T-cell (primary cell): Measurements from ENCODE around the gene FLT4. TPM values are rescaled to one million over a fixed set of nuclear protein-coding genes. Genes with fewer than 3 reads are reported as not detected.

Experiments
- ATAC-seq, 4 experiments: fragments of 200-7000 bp in 3 of 4; fragments of 150-1000 bp in 1 of 4; cut with Tn5 transposase; replicated peaks in 1 of 4; 1 replicate in 3 of 4; 2 replicates in 1 of 4; pipeline ENCODE4 v1.10.0; 2021; ENCODE audit warnings: moderate library complexity in 3 of 4, mild to moderate bottlenecking in 2 of 4, moderate number of reproducible peaks in 1 of 4
- CTCF ChIA-PET, 2 donors: fragments of 300-600 bp; sonication (Branson Sonifier 250); formaldehyde crosslinking; loops; one replicate each; lab custom pipeline; 2022; ENCODE audit warnings: antibody characterized with exemption in 2 of 2; lab: Charles Lee
- POLR2A ChIA-PET, 2 donors: fragments of 300-600 bp; sonication (Branson Sonifier 250); formaldehyde crosslinking; loops; one replicate each; lab custom pipeline; 2022; ENCODE audit warnings: antibody characterized with exemption in 2 of 2; lab: Charles Lee
- DNase-seq, 35 experiments: peaks; one replicate each; pipeline versions ENCODE4 v3.0.0 to v3.0.0-alpha.2; 2013 to 2023
- H3K27ac ChIP-seq: one replicate; pipeline ENCODE4 v1.5.1; 2013; ENCODE audit warnings: low read length
- H3K27me3 ChIP-seq, 2 experiments: replicated peaks in 1 of 2; 1 replicate in 1 of 2; 2 replicates in 1 of 2; pipeline versions ENCODE4 v1.6.1 to v1.7.0; 2013; ENCODE audit warnings: low read length in 1 of 2, mixed read lengths in 1 of 2; ENCODE audit not compliant: control insufficient read depth in 2 of 2, insufficient read depth in 2 of 2; ENCODE audit errors: extremely low read depth in 1 of 2
- H3K36me3 ChIP-seq, 2 donors: 1 replicate in 1 of 2; 2 replicates in 1 of 2; pipeline versions ENCODE4 v1.6.1 to v1.7.0; 2013; ENCODE audit warnings: low read length in 1 of 2; ENCODE audit not compliant: control insufficient read depth in 2 of 2, insufficient read depth in 1 of 2; ENCODE audit errors: extremely low read depth in 1 of 2
- H3K4me1 ChIP-seq, 2 experiments: 1 replicate in 1 of 2; 2 replicates in 1 of 2; pipeline versions ENCODE4 v1.6.1 to v1.7.0; 2013; ENCODE audit warnings: low read length in 2 of 2, mixed read lengths in 1 of 2; ENCODE audit not compliant: insufficient read depth in 2 of 2, control insufficient read depth in 1 of 2; ENCODE audit errors: extremely low read depth in 1 of 2
- H3K4me3 ChIP-seq, 2 donors: 1 replicate in 1 of 2; 2 replicates in 1 of 2; pipeline versions ENCODE4 v1.5.1 to v1.7.0; 2013; ENCODE audit warnings: mild to moderate bottlenecking in 2 of 2, low read length in 1 of 2, moderate library complexity in 1 of 2; ENCODE audit not compliant: control insufficient read depth in 1 of 2; ENCODE audit errors: extremely low read depth in 1 of 2
- H3K9me3 ChIP-seq: 2 replicates; pipeline ENCODE4 v1.7.0; 2013
- H3K27ac Mint-ChIP-seq, 2 donors: one replicate each; pipeline ENCODE4 v1.8.0; 2020 to 2021; ENCODE audit warnings: mild to moderate bottlenecking in 2 of 2, mixed read lengths in 2 of 2
- H3K27me3 Mint-ChIP-seq, 2 donors: one replicate each; pipeline ENCODE4 v1.8.0; 2021 to 2022; ENCODE audit warnings: mixed read lengths in 2 of 2
- H3K36me3 Mint-ChIP-seq: one replicate; pipeline ENCODE4 v1.8.0; 2021; ENCODE audit warnings: mixed read lengths
- H3K4me1 Mint-ChIP-seq, 3 donors: one replicate each; pipeline ENCODE4 v1.8.0; 2020 to 2022; ENCODE audit warnings: mixed read lengths in 3 of 3, mild to moderate bottlenecking in 1 of 3
- H3K4me3 Mint-ChIP-seq, 3 donors: one replicate each; pipeline ENCODE4 v1.8.0; 2020 to 2022; ENCODE audit warnings: mild to moderate bottlenecking in 3 of 3, mixed read lengths in 3 of 3, moderate library complexity in 3 of 3
- H3K9me3 Mint-ChIP-seq, 3 donors: one replicate each; pipeline ENCODE4 v1.8.0; 2020 to 2022; ENCODE audit warnings: mixed read lengths in 3 of 3
- WGBS: methylation state at CpG from one replicate; pipeline ENCODE4 v1.1.5; 2013; ENCODE audit warnings: missing lambda C conversion rate; ENCODE audit not compliant: insufficient coverage; 5-methylcytosine and 5-hydroxymethylcytosine counted together
- total RNA-seq, 35 experiments: library from RNA in 6 of 35; stranded (reverse) in 6 of 35; fragments of 120-200 nt in 1 of 35; gene quantifications; one replicate each; pipeline versions ENCODE4 v1.2.1 to v1.2.4 and lab custom pipeline; 2013 to 2026

FLT4 gene
- total RNA-seq, 5 donors from 2014 or later (not counting 1 experiment from before 2014, with no cell fraction given): 5.0 to 11.6 (median 8.6) TPM

DNA sequence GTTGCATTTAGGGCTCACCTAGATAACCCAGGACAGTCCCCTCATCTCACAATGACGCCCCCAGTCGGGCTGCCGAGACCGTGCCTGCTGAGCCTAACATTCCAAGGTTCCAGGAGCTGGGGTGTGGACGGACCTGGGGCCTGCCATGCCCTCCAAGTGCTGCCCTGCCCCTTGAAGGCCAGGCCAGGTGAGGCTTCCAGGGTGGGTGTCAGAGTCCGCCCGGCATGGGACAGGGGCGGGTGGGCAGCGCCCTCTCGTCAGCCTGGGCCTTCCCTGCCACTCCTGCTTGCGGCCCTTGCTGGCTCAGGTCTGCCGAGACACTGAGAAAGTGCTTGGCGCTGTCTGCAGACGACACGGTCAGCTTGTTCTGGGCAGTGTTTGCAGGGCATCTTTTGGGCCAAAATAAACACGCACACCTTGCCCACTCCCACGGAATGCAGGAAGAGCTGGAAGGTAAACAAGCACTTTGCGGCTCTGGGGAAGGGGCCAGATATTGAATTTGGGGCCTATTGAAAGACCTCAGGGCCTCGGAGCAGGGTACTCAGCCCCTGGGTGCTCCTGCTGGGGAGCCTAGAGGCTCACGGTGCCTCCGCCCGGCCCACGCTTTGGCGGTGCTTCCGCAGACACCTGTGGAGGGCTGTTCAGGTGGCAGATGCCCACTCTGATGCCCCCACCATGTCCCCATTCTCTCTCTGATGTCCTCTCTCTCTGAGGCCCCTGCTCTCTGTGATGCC is 53.9 kb downstream of the FLT4 start:
- peaks cover 5% of the 10 kb centered on the region in 2 experiments for H3K4me1 ChIP-seq
- DNase-seq (no peak), ATAC-seq (no peak)
- H3K9me3 Mint-ChIP-seq: no peaks in the 10 kb centered on the region
- H3K4me1 Mint-ChIP-seq: peaks cover 0 to 7% (median 6%) of the 10 kb centered on the region in 3 donors
- H3K27me3 Mint-ChIP-seq: peaks cover 21 to 24% of the 10 kb centered on the region in 2 donors
- H3K27me3 ChIP-seq: peaks cover 8 to 32% of the 10 kb centered on the region in 2 experiments
- no peaks in the 10 kb centered on the region for H3K36me3 Mint-ChIP-seq
- H3K4me3 Mint-ChIP-seq: no peak overlapping the region
- no peak overlapping the region for H3K27ac ChIP-seq
- H3K4me3 ChIP-seq: no peak overlapping the region
- no peaks in the 10 kb centered on the region for H3K9me3 ChIP-seq
- 96% methylated on average over 23 of the region's 25 CpGs for WGBS
- ChIA-PET POLR2A (no interaction called here), CTCF (no interaction called here)
- H3K36me3 ChIP-seq: no peaks in the 10 kb centered on the region
- H3K27ac Mint-ChIP-seq: no peak overlapping the region

- Histone ChIP-seq H3K4me3 (no peak overlapping the region), H3K36me3 (no peaks in the 10 kb centered on the region), H3K4me1 (peaks cover 5 to 10% of the 10 kb centered on the region in 2 experiments), H3K27ac (no peak overlapping the region), H3K27me3 (peaks cover 8 to 37% of the 10 kb centered on the region in 2 experiments), H3K9me3 (no peaks in the 10 kb centered on the region)
- H3K4me1 Mint-ChIP-seq: peaks cover 0 to 7% (median 6%) of the 10 kb centered on the region in 3 donors
- H3K36me3 Mint-ChIP-seq: no peaks in the 10 kb centered on the region
- no peak for ATAC-seq
- ChIA-PET POLR2A (no interaction called here), CTCF (no interaction called here)
- peaks cover 22 to 24% of the 10 kb centered on the region in 2 donors for H3K27me3 Mint-ChIP-seq
- no peak overlapping the region for H3K4me3 Mint-ChIP-seq
- H3K27ac Mint-ChIP-seq: no peak overlapping the region
- H3K9me3 Mint-ChIP-seq: no peaks in the 10 kb centered on the region
- WGBS: 43% methylated on average over 1 of the region's 2 CpGs
- DNase-seq: no peak
Measured at GRCh38 chr5:180595046-180595379, 54.4 kb downstream of the FLT4 start.

DNA sequence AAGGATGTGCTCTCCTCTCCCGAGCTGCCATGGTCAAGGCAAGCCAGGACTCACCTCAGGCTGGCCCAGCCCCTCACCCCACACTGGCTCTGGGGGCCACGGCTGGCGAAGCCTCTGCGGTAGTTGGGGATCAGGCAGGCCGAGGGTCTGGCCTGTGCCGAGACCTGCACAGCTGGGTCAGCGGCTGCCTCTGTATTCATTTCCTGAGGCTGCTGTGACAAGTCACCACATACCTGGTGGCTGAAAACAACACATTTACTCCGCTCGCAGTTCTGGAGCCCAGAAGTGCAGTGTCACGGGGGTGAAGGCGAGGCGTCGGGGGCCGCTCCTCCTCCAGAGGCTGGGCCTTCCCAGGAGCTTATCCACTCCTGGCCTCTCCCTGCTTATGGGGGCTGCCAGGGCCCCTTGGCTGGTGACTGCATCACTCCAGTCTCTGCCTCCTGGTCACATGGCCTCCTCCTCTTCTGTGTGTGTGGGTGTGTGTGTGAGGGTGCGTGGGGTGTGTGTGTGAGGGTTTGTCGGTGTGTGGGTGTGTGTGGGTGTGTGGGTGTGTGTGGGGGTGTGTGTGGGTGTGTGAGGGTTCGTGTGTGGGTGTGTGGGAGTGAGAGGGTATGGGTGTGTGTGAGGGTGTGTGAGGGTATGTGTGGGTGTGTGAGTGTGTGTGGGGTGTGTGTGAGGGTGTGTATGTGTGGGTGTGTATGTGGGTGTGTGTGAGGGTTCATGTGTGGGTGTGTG is 54.9 kb downstream of the FLT4 start:
- ChIA-PET CTCF (no interaction called here), POLR2A (no interaction called here)
- Mint-ChIP-seq H3K36me3 (no peaks in the 10 kb centered on the region), H3K4me3 (no peak overlapping the region), H3K9me3 (no peaks in the 10 kb centered on the region), H3K4me1 (peaks cover 3 to 9% (median 7%) of the 10 kb centered on the region in 3 donors), H3K27me3 (peaks cover 27 to 29% of the 10 kb centered on the region in 2 donors), H3K27ac (no peak overlapping the region)
- WGBS: 72% methylated on average over 12 of the region's 17 CpGs
- ATAC-seq (no peak), DNase-seq (no peak)
- no peaks in the 10 kb centered on the region for H3K9me3 ChIP-seq
- H3K27me3 ChIP-seq: peaks cover 8 to 41% of the 10 kb centered on the region in 2 experiments
- H3K36me3 ChIP-seq: no peaks in the 10 kb centered on the region
- peaks cover 5 to 12% of the 10 kb centered on the region in 2 experiments for H3K4me1 ChIP-seq
- H3K27ac ChIP-seq: no peak overlapping the region
- no peak overlapping the region for H3K4me3 ChIP-seq

- POLR2A ChIA-PET: no interaction called here
Measured at GRCh38 chr5:180593446-180594206, 55.8 kb downstream of the FLT4 start.

DNA sequence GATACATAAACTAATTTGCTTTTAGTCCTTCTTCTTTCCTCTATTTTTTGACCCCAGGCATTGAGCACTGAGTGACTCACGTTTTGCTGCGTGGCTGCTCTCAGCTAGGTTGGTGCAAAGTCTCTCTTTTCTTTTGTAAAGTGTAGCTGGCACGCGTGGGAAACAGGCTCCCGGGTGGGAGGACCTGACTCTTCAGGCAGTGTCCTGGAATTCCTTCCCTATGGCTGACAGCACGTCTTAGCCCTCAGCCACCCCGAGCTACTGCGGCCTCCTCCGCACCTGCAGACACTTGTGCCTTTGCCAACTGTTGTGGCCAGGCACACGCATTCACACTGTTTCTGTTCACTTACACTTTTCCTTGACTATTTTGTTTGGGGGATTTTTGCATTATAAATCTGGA is 57.2 kb downstream of the FLT4 start:
- ATAC-seq (no peak), DNase-seq (no peak)
- Mint-ChIP-seq H3K9me3 (no peaks in the 10 kb centered on the region), H3K27me3 (peaks cover 25 to 35% of the 10 kb centered on the region in 2 donors), H3K36me3 (no peaks in the 10 kb centered on the region), H3K4me3 (peak overlapping the region in 1 of 3 donors; percentile 68), H3K27ac (no peak overlapping the region), H3K4me1 (peaks cover 5 to 11% (median 7%) of the 10 kb centered on the region in 3 donors)
- peaks cover 8 to 45% of the 10 kb centered on the region in 2 experiments for H3K27me3 ChIP-seq
- no peak overlapping the region for H3K4me3 ChIP-seq
- ChIA-PET POLR2A (no interaction called here), CTCF (no interaction called here)
- peaks cover 5 to 12% of the 10 kb centered on the region in 2 experiments for H3K4me1 ChIP-seq
- no peaks in the 10 kb centered on the region for H3K9me3 ChIP-seq
- no peak overlapping the region for H3K27ac ChIP-seq
- H3K36me3 ChIP-seq: no peaks in the 10 kb centered on the region
- WGBS: 100% methylated on average over 1 of the region's 10 CpGs

More at GRCh38 chr5:180593446-180594206, 55.8 kb downstream of the FLT4 start:
- Histone ChIP-seq H3K27me3 (peaks cover 8 to 46% of the 10 kb centered on the region in 2 experiments), H3K4me3 (no peak overlapping the region), H3K36me3 (no peaks in the 10 kb centered on the region), H3K9me3 (no peaks in the 10 kb centered on the region), H3K27ac (no peak overlapping the region), H3K4me1 (peaks cover 5 to 12% of the 10 kb centered on the region in 2 experiments)
- H3K27ac Mint-ChIP-seq: no peak overlapping the region
- H3K4me1 Mint-ChIP-seq: peaks cover 5 to 11% (median 7%) of the 10 kb centered on the region in 3 donors
- peak overlapping the region in 1 of 3 donors; percentile 68 for H3K4me3 Mint-ChIP-seq
- whole genome bisulfite sequencing: 97% methylated on average over 11 of the region's 19 CpGs
- H3K9me3 Mint-ChIP-seq: no peaks in the 10 kb centered on the region
- CTCF ChIA-PET: no interaction called here
- DNase-seq (no peak), ATAC-seq (no peak)
- H3K36me3 Mint-ChIP-seq: no peaks in the 10 kb centered on the region
- H3K27me3 Mint-ChIP-seq: peaks cover 27 to 35% of the 10 kb centered on the region in 2 donors

DNA sequence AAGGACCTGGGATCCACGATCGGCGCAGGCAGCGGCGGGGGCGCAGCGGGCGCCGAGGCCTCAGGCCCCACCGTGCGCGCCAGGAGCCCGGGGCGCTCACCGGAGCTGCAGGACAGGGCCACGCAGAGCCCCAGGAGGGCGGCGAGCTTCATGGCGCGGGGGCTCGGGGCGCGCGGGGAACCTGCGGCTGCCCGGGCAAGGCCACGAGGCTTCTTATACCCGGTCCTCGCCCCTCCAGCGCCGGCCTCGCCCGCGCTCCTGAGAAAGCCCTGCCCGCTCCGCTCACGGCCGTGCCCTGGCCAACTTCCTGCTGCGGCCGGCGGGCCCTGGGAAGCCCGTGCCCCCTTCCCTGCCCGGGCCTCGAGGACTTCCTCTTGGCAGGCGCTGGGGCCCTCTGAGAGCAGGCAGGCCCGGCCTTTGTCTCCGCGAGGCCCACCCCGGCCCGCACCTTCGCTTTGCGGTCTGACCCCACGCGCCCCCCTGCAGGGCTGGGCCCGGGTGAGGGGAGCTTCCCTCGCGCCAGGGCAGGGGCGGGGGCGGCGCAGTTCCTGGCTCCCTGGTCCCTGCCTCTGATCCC is 58.0 kb downstream of the FLT4 start, which contains the start of gene SCGB3A1:
Gene SCGB3A1, minus strand, starts transcription at position 189 of the 577 bp plus-strand sequence. Its CDS starts 37 bp downstream, at position 152.
- peak within 1 kb of the TSS in 1 of 3 donors; percentile 68 for H3K4me3 Mint-ChIP-seq
- CTCF ChIA-PET: no interaction called here
- 9% methylated on average over 60 of the region's 60 CpGs for WGBS

More for the DNA sequence above, 58.0 kb downstream of the FLT4 start, which contains the start of gene SCGB3A1:
- Histone ChIP-seq H3K36me3 (no peaks in the 10 kb centered on the region), H3K27ac (no peak within 1 kb of the TSS), H3K27me3 (peaks cover 8 to 47% of the 10 kb centered on the region in 2 experiments), H3K9me3 (no peaks in the 10 kb centered on the region), H3K4me1 (peaks cover 5 to 12% of the 10 kb centered on the region in 2 experiments), H3K4me3 (peak within 1 kb of the TSS; percentile 19 to 72)
- H3K36me3 Mint-ChIP-seq: no peaks in the 10 kb centered on the region
- DNase-seq: peak in 1 of 35 experiments; percentile 14
- peaks cover 29 to 39% of the 10 kb centered on the region in 2 donors for H3K27me3 Mint-ChIP-seq
- peaks cover 5 to 11% (median 7%) of the 10 kb centered on the region in 3 donors for H3K4me1 Mint-ChIP-seq
- POLR2A ChIA-PET: no interaction called here
- H3K9me3 Mint-ChIP-seq: no peaks in the 10 kb centered on the region
- no peak within 1 kb of the TSS for H3K27ac Mint-ChIP-seq
- peak in 1 of 4 experiments; percentile 19 for ATAC-seq
